Subcutaneous adipose tissue (tissue), 4 donors: ENCODE data around the gene OSCAR. TPM values are rescaled to one million over a fixed set of nuclear protein-coding genes. Genes with fewer than 3 reads are reported as not detected.

ENCODE experiments used
- CTCF ChIP-seq: fragments of 450-650 bp; IDR thresholded peaks from one replicate; pipeline ENCODE4 v1.5.1; 2016; ENCODE audit warnings: low read depth, mild to moderate bottlenecking, control low read depth, antibody characterized with exemption, moderate library complexity
- total RNA-seq, 4 donors: library from RNA; depleted of rRNA; stranded (reverse); fragments of >200 nt; gene quantifications; one replicate each; pipeline ENCODE4 v1.1.0, GENCODE V29; 2016

OSCAR gene
- total RNA-seq, 4 donors from 2014 or later: 0.75 to 21.9 (median 2.4) TPM

- TF ChIP-seq CTCF: no peak
Observed at GRCh38 chr19:54129617-54129996, 29.0 kb upstream of the OSCAR start.

GRCh38 chr19:54128796-54129616, 28.4 kb upstream of the OSCAR start:
- no peak for TF ChIP-seq CTCF

- TF ChIP-seq CTCF: no peak
Observed at GRCh38 chr19:54128441-54128725, 27.8 kb upstream of the OSCAR start.

- no peak for TF ChIP-seq CTCF
Observed at GRCh38 chr19:54127688-54128440, 27.3 kb upstream of the OSCAR start.

- TF ChIP-seq CTCF: no peak
Observed at GRCh38 chr19:54125713-54126112, 25.1 kb upstream of the OSCAR start.

GRCh38 chr19:54124393-54124792, 23.8 kb upstream of the OSCAR start:
- no peak for TF ChIP-seq CTCF

- TF ChIP-seq CTCF: no peak
Observed at GRCh38 chr19:54123682-54124081, 23.1 kb upstream of the OSCAR start.
